Fibroblast of lung (primary cell): ENCODE results near the gene MYO3B. TPM values are rescaled to one million over a fixed set of nuclear protein-coding genes. Genes with fewer than 3 reads are reported as not detected.
"Not testable (repeated sequence)": the region's sequence is repeated elsewhere in the genome, so short reads cannot be mapped to it uniquely, and the experiment has no call there.

Experiments used
- DNase-seq, 2 donors: peaks; one replicate each; pipeline versions ENCODE4 v3.0.0 to v3.0.0-alpha.2; 2010; ENCODE audit warnings: low read depth in 2 of 2
- H2AFZ ChIP-seq: 2 replicates; pipeline ENCODE4 v1.5.1; 2012; ENCODE audit warnings: low read length, control low read depth, inconsistent platforms
- H3K27ac ChIP-seq: 2 replicates; pipeline ENCODE4 v1.5.1; 2011; ENCODE audit warnings: low read length, control low read depth; ENCODE audit not compliant: insufficient read depth
- H3K27me3 ChIP-seq: 2 replicates; pipeline ENCODE4 v1.5.1; 2011; ENCODE audit warnings: mild to moderate bottlenecking, low read length; ENCODE audit not compliant: control insufficient read depth, insufficient read depth
- H3K36me3 ChIP-seq: 2 replicates; pipeline ENCODE4 v1.5.1; 2011; ENCODE audit warnings: low read length; ENCODE audit not compliant: control insufficient read depth, insufficient read depth
- H3K4me1 ChIP-seq: 2 replicates; pipeline ENCODE4 v1.5.1; 2011; ENCODE audit warnings: low read length; ENCODE audit not compliant: control insufficient read depth, insufficient read depth; ENCODE audit errors: extremely low read depth
- H3K4me2 ChIP-seq: 2 replicates; pipeline ENCODE4 v1.5.1; 2011; ENCODE audit warnings: low read length, control low read depth; ENCODE audit not compliant: insufficient read depth; ENCODE audit errors: extremely low read depth
- H3K4me3 ChIP-seq, 4 experiments: fragments of 200-600 bp in 1 of 4; sonication (generic) in 1 of 4; replicated peaks in 1 of 4; 2 replicates each; pipeline ENCODE4 v1.5.1; 2011 to 2016; ENCODE audit warnings: low read length in 4 of 4, low read depth in 3 of 4, mild to moderate bottlenecking in 3 of 4, control low read depth in 2 of 4, inconsistent platforms in 1 of 4, mixed read lengths in 1 of 4; ENCODE audit not compliant: insufficient read depth in 1 of 4; ENCODE audit errors: control extremely low read depth in 1 of 4
- H3K79me2 ChIP-seq: 2 replicates; pipeline ENCODE4 v1.5.1; 2012; ENCODE audit warnings: mild to moderate bottlenecking, low read length, inconsistent platforms; ENCODE audit not compliant: control insufficient read depth, insufficient read depth
- H3K9ac ChIP-seq: 2 replicates; pipeline ENCODE4 v1.5.1; 2011; ENCODE audit warnings: mild to moderate bottlenecking, low read length, control low read depth; ENCODE audit not compliant: insufficient read depth
- H3K9me3 ChIP-seq: 2 replicates; pipeline ENCODE4 v1.5.1; 2012; ENCODE audit warnings: low read depth, low read length; ENCODE audit not compliant: control insufficient read depth, insufficient read depth
- H4K20me1 ChIP-seq: 2 replicates; pipeline ENCODE4 v1.5.1; 2011; ENCODE audit warnings: low read length; ENCODE audit not compliant: control insufficient read depth, insufficient read depth; ENCODE audit errors: extremely low read depth
- CTCF ChIP-seq, 2 donors: IDR thresholded peaks in 1 of 2; conservative IDR thresholded peaks in 1 of 2; 1 replicate in 1 of 2; 2 replicates in 1 of 2; pipeline ENCODE4 v1.5.1; 2011 to 2012; ENCODE audit warnings: low read length in 2 of 2, control low read depth in 1 of 2, inconsistent platforms in 1 of 2, low read depth in 1 of 2, mild to moderate bottlenecking in 1 of 2
- EZH2 ChIP-seq: IDR thresholded peaks from 2 replicates; pipeline ENCODE4 v1.5.1; 2012; ENCODE audit warnings: low read length, control low read depth, mild to moderate bottlenecking; ENCODE audit errors: missing control alignments
- polyA plus RNA-seq, 2 donors: library from polyadenylated mRNA; depleted of rRNA in 1 of 2; stranded (reverse) in 1 of 2; unstranded in 1 of 2; fragments of >200 nt; gene quantifications; 2 replicates each; pipeline ENCODE4 v1.2.1, GENCODE V29; 2011 to 2012; ENCODE audit warnings: missing spikeins in 1 of 2
- total RNA-seq: library from RNA; depleted of rRNA; stranded (reverse); fragments of >200 nt; gene quantifications from 2 replicates; pipeline ENCODE4 v1.2.1, GENCODE V29; 2014

MYO3B gene
- total and polyA plus RNA-seq, 2 donors (not counting 1 experiment from before 2014, with no cell fraction given), result 0.06 to 0.50 TPM

GRCh38 chr2:170345607-170346006 lies 167.7 kb downstream of the MYO3B start:
- no peak overlapping the region for H2AFZ ChIP-seq
- H3K4me1 ChIP-seq, result no peaks in the 10 kb centered on the region
- no peak overlapping the region for H3K9ac ChIP-seq
- no peak for TF ChIP-seq EZH2
- TF ChIP-seq CTCF (conservative IDR thresholded peaks at IDR 0.05 in 1 of 2, IDR thresholded peaks at IDR 0.05 in 1 of 2; ENCODE audit: low read depth in 1 of 2, low read length in 2 of 2), result no peak
- no peak overlapping the region for H3K4me3 ChIP-seq
- H3K27me3 ChIP-seq, result no peaks in the 10 kb centered on the region
- H3K27ac ChIP-seq, result no peak overlapping the region
- no peaks in the 10 kb centered on the region for H3K79me2 ChIP-seq
- no peaks in the 10 kb centered on the region for H3K9me3 ChIP-seq
- no peaks in the 10 kb centered on the region for H4K20me1 ChIP-seq
- H3K36me3 ChIP-seq, result no peaks in the 10 kb centered on the region
- no peak for DNase-seq
- no peak overlapping the region for H3K4me2 ChIP-seq

DNA sequence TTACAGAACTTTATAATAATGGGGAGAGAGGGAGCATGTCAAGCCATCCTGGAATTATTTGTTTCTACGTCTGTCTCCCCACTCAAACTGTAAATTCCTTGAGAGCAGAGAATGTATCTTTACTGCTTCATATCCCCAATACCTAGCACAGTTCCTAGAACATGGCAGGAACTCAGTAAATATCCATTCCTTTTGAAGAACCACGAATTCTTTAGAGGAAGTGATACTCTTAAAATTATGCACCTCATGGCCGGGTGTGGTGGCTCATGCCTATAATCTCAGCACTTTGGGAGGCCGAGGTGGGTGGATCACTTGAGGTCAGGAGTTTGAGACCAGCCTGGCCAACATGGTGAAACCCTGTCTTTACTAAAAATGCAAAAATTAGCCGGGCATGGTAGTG lies 171.3 kb downstream of the MYO3B start:
- H3K9me3 ChIP-seq, H3K4me1 ChIP-seq: not testable (repeated sequence)

DNA sequence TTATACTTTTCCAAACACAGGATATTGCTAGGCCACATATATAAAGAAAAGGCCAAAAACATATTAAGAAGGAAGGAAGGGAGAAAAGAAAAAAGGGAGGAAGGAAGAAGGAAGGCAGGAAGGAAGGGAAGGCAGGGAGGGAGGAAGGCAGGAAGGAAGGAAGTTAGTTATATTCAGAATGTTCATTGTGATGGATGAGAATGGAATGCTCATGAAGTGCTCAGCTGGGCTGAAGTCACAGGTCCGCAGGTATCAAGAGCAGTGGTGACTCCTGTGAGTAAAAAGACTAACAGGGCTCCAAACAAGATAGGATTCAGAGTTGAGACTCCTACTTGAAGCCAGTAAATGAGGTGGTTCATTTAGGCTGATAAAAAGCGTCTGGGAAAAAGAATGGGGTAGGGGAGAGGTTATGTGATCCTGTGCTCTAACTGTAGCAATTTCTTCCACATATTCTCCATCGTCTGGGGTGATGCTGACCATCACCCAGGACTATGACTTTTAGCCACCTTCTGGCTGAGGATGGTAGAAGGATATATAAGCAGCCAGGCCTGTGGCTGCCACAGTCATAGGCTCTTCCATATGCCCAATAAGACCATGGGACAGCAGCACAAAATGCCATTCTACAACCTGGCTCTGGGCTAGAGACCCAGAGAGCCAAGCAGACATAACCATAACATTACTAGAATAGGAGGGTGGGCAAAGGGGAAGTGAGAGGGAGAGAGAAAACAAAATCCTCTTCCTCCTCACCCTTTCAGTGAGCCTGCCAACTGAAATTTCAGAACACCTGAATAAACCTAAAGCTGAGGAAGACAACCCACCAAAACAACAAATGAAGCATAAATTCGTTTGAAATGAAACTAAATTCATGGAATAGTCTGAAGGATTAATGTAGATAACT lies 173.2 kb downstream of the MYO3B start:
- Histone ChIP-seq H4K20me1 (no peaks in the 10 kb centered on the region), H3K4me2 (no peak overlapping the region), H3K9me3 (no peaks in the 10 kb centered on the region), H3K9ac (no peak overlapping the region), H2AFZ (no peak overlapping the region), H3K4me3 (no peak overlapping the region), H3K36me3 (no peaks in the 10 kb centered on the region), H3K27me3 (no peaks in the 10 kb centered on the region), H3K79me2 (no peaks in the 10 kb centered on the region), H3K27ac (no peak overlapping the region), H3K4me1 (no peaks in the 10 kb centered on the region)
- TF ChIP-seq EZH2 (no peak), CTCF (conservative IDR thresholded peaks at IDR 0.05 in 1 of 2, IDR thresholded peaks at IDR 0.05 in 1 of 2; ENCODE audit: low read depth in 1 of 2, low read length in 2 of 2) (no peak)
- DNase-seq, result no peak

More for the DNA sequence above, 171.3 kb downstream of the MYO3B start:
- H3K9ac ChIP-seq, H3K4me2 ChIP-seq, DNase-seq, H3K27ac ChIP-seq, H4K20me1 ChIP-seq, H3K79me2 ChIP-seq, H3K27me3 ChIP-seq, H3K4me3 ChIP-seq, H2AFZ ChIP-seq, H3K36me3 ChIP-seq: not testable (repeated sequence)
